Calu3 (cell line): ENCODE measurements around the gene SMAD7. TPM values are rescaled to one million over a fixed set of nuclear protein-coding genes. Genes with fewer than 3 reads are reported as not detected.

ENCODE experiments used
- BruUV-seq: library from RNA; stranded (reverse); fragments of 400-500 nt; replicated peaks from 2 replicates; lab custom pipeline; 2021; lab: Mats Ljungman, UMichigan
- CTCF ChIA-PET: fragments of 300-600 bp; sonication (Branson Sonifier 250); formaldehyde crosslinking; loops from one replicate; lab custom pipeline; 2022; ENCODE audit warnings: antibody characterized with exemption; lab: Charles Lee
- DNase-seq: peaks from one replicate; pipeline ENCODE4 v3.0.0; 2022
- H3K27ac Mint-ChIP-seq: one replicate; pipeline ENCODE4 v1.8.0; 2022; ENCODE audit warnings: mixed read lengths; ENCODE audit not compliant: unreplicated experiment
- H3K27me3 Mint-ChIP-seq: one replicate; pipeline ENCODE4 v1.8.0; 2022; ENCODE audit warnings: mixed read lengths; ENCODE audit not compliant: unreplicated experiment
- H3K36me3 Mint-ChIP-seq: one replicate; pipeline ENCODE4 v1.8.0; 2022; ENCODE audit warnings: mild to moderate bottlenecking, moderate library complexity, mixed read lengths; ENCODE audit not compliant: insufficient read depth, unreplicated experiment
- H3K4me1 Mint-ChIP-seq: one replicate; pipeline ENCODE4 v1.8.0; 2022; ENCODE audit warnings: mild to moderate bottlenecking, low read depth, mixed read lengths; ENCODE audit not compliant: unreplicated experiment
- H3K4me3 Mint-ChIP-seq: one replicate; pipeline ENCODE4 v1.8.0; 2022; ENCODE audit warnings: mild to moderate bottlenecking, low read depth, moderate library complexity, mixed read lengths; ENCODE audit not compliant: unreplicated experiment
- H3K9me3 Mint-ChIP-seq: one replicate; pipeline ENCODE4 v1.8.0; 2022; ENCODE audit warnings: low read depth, mixed read lengths; ENCODE audit not compliant: unreplicated experiment
- CTCF ChIP-seq: fragments of 200-600 bp; IDR thresholded peaks from one replicate; pipeline ENCODE4 v1.8.0; 2022; ENCODE audit warnings: antibody characterized with exemption; ENCODE audit not compliant: unreplicated experiment
- intact Hi-C: fragments of 100-400 bp; cut with micrococcal nuclease; formaldehyde crosslinking; loops from one replicate; pipeline ENCODE4 v1.10.0; 2022; ENCODE audit not compliant: unreplicated experiment
- total RNA-seq: library from RNA; stranded (reverse); gene quantifications from 2 replicates; pipeline ENCODE4 v1.2.3, GENCODE V29; 2022

The SMAD7 gene
- total RNA-seq, 1 experiment from 2014 or later = 13.7 TPM

DNA sequence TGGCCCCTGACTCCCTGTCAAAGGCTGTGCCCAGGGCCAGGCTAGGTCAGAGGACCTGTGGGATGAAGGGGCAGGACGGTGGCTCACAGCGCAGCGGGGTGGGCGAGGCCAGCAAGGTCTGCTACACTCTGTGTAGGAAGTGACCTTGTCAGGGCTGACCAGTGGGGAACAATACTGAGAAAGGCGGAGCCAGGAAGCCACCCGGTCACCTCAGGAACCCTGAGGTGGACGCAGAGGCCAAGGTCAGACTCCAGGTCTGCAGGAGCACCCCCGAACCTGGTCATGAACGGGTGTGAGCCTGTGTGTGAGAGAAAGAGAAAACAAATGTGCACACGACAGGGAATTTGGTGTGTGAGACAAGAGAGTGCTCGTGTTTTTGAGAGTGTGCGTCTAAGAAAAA lies 72.3 kb downstream of the SMAD7 start:
- no peak for TF ChIP-seq CTCF
- DNase-seq = no peak
- Mint-ChIP-seq H3K27me3 (no peaks in the 10 kb centered on the region), H3K27ac (peak overlapping the region; percentile 80), H3K4me3 (peak overlapping the region; percentile 72), H3K9me3 (no peaks in the 10 kb centered on the region), H3K4me1 (peaks cover 29% of the 10 kb centered on the region), H3K36me3 (peaks cover 6% of the 10 kb centered on the region)
- intact Hi-C loops = no loop called here
- CTCF ChIA-PET = no interaction called here
- no TSS peak for BruUV-seq

GRCh38 chr18:48877941-48878340 lies 72.8 kb downstream of the SMAD7 start:
- intact Hi-C loops = no loop called here
- H3K27ac Mint-ChIP-seq = no peak overlapping the region
- no peaks in the 10 kb centered on the region for H3K27me3 Mint-ChIP-seq
- H3K9me3 Mint-ChIP-seq = no peaks in the 10 kb centered on the region
- H3K4me3 Mint-ChIP-seq = peak overlapping the region; percentile 72
- CTCF ChIA-PET = no interaction called here
- BruUV-seq = no TSS peak
- no peak for TF ChIP-seq CTCF
- H3K4me1 Mint-ChIP-seq = peaks cover 34% of the 10 kb centered on the region
- no peak for DNase-seq
- H3K36me3 Mint-ChIP-seq = peaks cover 11% of the 10 kb centered on the region

DNA sequence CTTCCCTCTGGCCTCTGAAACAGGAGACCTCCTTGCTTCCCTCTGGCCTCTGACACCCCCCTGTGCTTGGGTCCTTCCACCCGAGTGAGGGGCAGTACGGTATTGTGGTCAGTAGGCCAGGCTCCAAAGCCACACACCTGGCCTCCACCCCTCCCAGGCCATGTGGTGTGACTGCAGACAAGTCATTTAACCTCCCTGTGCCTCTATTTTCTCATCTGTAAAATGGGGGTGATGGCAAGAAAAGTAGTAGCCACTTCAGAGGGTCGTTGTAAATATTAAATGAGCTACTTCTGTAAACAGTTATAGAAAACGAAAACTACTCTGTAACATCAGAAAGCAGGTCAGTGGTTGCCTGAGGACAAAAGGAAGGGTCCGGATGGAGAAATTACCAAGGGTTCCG lies 74.2 kb downstream of the SMAD7 start:
- Mint-ChIP-seq H3K27me3 (no peaks in the 10 kb centered on the region), H3K4me1 (peaks cover 45% of the 10 kb centered on the region), H3K4me3 (no peak overlapping the region), H3K36me3 (peaks cover 11% of the 10 kb centered on the region), H3K27ac (no peak overlapping the region), H3K9me3 (no peaks in the 10 kb centered on the region)
- CTCF ChIA-PET = interaction anchor here (0.6 to 0.7 kb wide), 2 partner anchors 71 to 144 kb away, joined by 4 read pairs; no protein-coding TSS in a partner anchor
- no TSS peak for BruUV-seq
- DNase-seq = no peak
- intact Hi-C loops = no loop called here
- TF ChIP-seq CTCF = no peak

GRCh38 chr18:48875942-48876511 lies 74.7 kb downstream of the SMAD7 start:
- intact Hi-C loops = no loop called here
- TF ChIP-seq CTCF = no peak
- Mint-ChIP-seq H3K4me1 (peaks cover 45% of the 10 kb centered on the region), H3K9me3 (no peaks in the 10 kb centered on the region), H3K27ac (no peak overlapping the region), H3K36me3 (peaks cover 11% of the 10 kb centered on the region), H3K27me3 (no peaks in the 10 kb centered on the region), H3K4me3 (no peak overlapping the region)
- CTCF ChIA-PET = interaction anchor here (0.7 kb wide), 1 partner anchor 144 kb away, joined by 4 read pairs; no protein-coding TSS in a partner anchor
- no peak for DNase-seq
- no TSS peak for BruUV-seq
